AG04450 (cell line): ENCODE results near the gene CEBPG. TPM values are rescaled to one million over a fixed set of nuclear protein-coding genes. Genes with fewer than 3 reads are reported as not detected.

Experiments used
- CTCF ChIA-PET: fragments of 300-600, 350-600 bp; formaldehyde crosslinking; extraction: SDS; loops from one replicate; lab custom pipeline; 2022; ENCODE audit warnings: antibody characterized with exemption, inconsistent platforms; lab: Charles Lee
- POLR2A ChIA-PET: fragments of 350-600 bp; formaldehyde crosslinking; extraction: SDS; loops from one replicate; lab custom pipeline; 2021; ENCODE audit warnings: antibody characterized with exemption, inconsistent platforms; lab: Yijun Ruan, JAX
- DNase-seq: peaks from one replicate; pipeline ENCODE4 v3.0.0-alpha.2; 2011; ENCODE audit warnings: low read depth, low spot score
- H3K27ac ChIP-seq: one replicate; pipeline ENCODE4 v1.5.1; 2012; ENCODE audit warnings: low read depth, low read length, control low read depth
- H3K27me3 ChIP-seq: one replicate; pipeline ENCODE4 v1.6.0; 2012; ENCODE audit warnings: low read length; ENCODE audit not compliant: control insufficient read depth, insufficient read depth
- H3K4me3 ChIP-seq: 2 replicates; pipeline ENCODE4 v1.5.1; 2011; ENCODE audit warnings: mild to moderate bottlenecking, low read depth, low read length, control low read depth
- H3K9me3 ChIP-seq: 2 replicates; pipeline ENCODE4 v1.5.1; 2012; ENCODE audit warnings: low read length; ENCODE audit not compliant: control insufficient read depth, insufficient read depth
- polyA plus RNA-seq: library from polyadenylated mRNA; depleted of rRNA; stranded (reverse); fragments of >200 nt; gene quantifications from 2 replicates; pipeline ENCODE4 v1.2.3, GENCODE V29; 2011
- TF ChIP-seq, protein P1 (sequence below): IDR thresholded peaks from 2 replicates; pipeline ENCODE4 v1.5.1; 2011; ENCODE audit warnings: low read depth, low read length, control low read depth, inconsistent platforms

The CEBPG gene
- polyA plus RNA-seq, 1 experiment: 31.6 TPM

DNA sequence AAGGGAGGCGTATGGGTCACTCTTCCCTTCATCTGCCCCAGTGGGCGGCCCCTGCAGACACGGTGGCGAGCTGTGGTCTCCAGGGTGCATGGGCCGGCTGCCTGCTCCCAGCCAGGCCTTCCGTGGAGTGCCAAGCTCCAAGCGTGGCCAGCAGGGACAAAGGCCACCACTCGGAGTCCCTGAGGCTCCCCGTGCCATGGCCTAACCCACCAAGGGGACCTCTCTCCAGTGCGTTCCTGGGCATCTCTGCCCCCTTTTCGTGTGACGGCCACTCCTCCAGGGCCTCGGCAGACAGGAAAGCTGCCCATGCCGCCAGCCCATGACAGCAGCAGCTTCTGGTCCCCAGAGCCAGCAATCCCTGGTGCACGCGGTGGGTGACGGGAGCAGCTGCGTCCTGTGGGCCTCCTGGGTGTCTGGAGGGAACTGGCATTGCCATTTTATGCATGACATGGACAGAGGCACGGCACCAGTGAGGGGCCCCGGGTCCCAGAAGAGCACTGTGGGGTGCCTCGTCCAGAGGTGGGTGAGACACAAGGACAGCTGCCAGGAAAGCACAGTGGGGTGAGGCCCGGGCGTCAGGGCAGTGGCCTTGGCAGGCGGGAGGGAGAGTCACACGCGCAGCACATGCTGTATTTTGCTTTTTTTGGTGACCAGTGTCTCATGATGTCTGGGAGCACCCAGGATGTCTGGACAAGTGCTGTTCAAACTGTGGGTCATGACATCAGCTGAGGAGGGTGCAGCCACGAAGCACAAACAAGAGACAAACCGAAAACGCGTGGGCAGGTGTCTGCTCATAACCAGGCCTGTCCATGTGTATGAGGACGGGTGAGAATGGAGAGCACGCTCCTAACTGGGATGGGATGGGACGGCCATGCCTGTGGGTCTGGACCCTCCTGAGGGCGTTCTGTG, 32.3 kb downstream of the CEBPG start:
- Histone ChIP-seq H3K4me3 (no peak overlapping the region), H3K27me3 (no peaks in the 10 kb centered on the region), H3K27ac (no peak overlapping the region), H3K9me3 (no peaks in the 10 kb centered on the region)
- no peak for DNase-seq
- ChIA-PET POLR2A (no interaction called here), CTCF (interaction anchor here (0.6 to 6.3 kb wide), 21 partner anchors 8 to 221 kb away, joined by 3 to 54 read pairs (median 4); no protein-coding TSS in a partner anchor)
- TF ChIP-seq, protein P1, sequence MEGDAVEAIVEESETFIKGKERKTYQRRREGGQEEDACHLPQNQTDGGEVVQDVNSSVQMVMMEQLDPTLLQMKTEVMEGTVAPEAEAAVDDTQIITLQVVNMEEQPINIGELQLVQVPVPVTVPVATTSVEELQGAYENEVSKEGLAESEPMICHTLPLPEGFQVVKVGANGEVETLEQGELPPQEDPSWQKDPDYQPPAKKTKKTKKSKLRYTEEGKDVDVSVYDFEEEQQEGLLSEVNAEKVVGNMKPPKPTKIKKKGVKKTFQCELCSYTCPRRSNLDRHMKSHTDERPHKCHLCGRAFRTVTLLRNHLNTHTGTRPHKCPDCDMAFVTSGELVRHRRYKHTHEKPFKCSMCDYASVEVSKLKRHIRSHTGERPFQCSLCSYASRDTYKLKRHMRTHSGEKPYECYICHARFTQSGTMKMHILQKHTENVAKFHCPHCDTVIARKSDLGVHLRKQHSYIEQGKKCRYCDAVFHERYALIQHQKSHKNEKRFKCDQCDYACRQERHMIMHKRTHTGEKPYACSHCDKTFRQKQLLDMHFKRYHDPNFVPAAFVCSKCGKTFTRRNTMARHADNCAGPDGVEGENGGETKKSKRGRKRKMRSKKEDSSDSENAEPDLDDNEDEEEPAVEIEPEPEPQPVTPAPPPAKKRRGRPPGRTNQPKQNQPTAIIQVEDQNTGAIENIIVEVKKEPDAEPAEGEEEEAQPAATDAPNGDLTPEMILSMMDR: no peak

DNA sequence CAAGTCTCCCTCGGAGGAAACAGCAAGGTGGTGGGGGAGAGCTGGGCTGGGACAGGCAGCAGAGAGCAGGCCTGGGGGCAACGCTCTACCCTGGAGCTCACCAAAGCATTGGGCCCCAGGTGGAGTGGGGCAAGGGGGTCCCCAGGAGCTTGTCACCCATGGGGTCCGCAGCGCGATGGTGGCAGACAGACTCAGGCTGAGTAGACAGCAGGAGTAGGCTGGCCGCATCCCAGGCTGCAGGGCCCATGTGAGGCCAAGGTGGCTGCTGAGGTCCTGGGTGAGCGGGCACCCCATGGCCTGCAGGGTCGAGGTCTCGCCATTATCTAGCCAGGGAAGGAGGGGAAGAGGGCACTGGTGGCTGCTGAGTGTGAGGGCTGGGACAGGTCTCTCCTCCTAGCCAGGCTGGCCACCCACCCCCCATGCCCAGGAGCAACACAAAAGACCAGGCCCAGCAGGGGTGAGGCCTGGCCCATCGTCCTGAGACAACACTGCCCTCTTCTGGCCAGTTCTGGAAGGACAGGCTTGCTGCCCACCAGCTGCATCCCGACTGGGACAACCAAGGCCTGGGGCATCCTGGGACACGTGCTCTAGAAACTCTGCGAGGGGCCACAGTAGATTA, 33.1 kb downstream of the CEBPG start:
- Histone ChIP-seq H3K4me3 (no peak overlapping the region), H3K9me3 (no peaks in the 10 kb centered on the region), H3K27ac (no peak overlapping the region), H3K27me3 (no peaks in the 10 kb centered on the region)
- no peak for DNase-seq
- POLR2A ChIA-PET: no interaction called here
- CTCF ChIA-PET: interaction anchor here (0.6 to 6.3 kb wide), 24 partner anchors 9 to 281 kb away, joined by 3 to 54 read pairs (median 4); no protein-coding TSS in a partner anchor
- TF ChIP-seq, protein P1: peak; percentile 88

DNA sequence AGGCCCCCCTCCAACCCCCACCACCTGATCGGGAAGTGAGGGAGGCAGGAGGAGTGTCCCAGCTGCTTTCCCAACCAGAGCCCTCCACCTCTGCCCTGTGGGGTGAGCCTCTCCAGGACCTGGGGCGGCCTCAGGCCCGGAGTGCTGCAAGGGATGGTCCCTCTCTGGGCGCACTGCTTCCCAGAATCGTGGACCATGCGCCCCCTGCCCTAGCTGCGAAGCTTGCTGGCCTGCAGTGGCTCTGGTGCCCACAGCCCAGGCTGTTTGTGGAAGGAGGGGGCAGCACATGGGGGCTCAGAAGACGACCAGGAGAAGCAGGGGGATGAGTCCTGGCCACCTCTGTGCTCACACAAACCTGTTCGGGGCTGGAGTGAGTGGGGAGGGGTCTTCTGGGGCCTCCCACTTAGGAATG, 33.6 kb downstream of the CEBPG start:
- no peak for DNase-seq
- CTCF ChIA-PET: interaction anchor here (0.7 to 6.3 kb wide), 19 partner anchors 9 to 282 kb away, joined by 3 to 54 read pairs (median 4); no protein-coding TSS in a partner anchor
- Histone ChIP-seq H3K27me3 (no peaks in the 10 kb centered on the region), H3K9me3 (no peaks in the 10 kb centered on the region), H3K27ac (no peak overlapping the region), H3K4me3 (no peak overlapping the region)
- TF ChIP-seq, protein P1: no peak
- POLR2A ChIA-PET: no interaction called here

DNA sequence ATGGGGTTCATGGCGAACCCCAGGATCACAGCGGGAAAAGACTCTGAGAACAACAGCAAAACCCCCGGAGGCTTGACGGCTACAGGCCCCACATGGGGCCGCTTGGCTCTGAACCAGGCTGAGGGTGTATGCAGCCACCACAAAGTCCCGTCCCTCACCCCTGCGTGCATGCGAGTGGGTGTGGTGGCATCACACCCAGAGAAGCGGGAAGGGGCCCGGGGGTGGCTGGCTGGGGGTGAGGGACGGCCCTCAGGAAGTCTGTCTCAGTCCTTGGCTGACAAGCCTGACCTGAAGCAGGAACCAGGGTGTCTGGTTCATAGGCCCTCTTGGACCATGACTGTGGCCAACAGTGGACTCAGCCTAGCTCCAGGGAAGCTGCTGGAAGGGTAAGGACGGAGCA, 34.2 kb downstream of the CEBPG start:
- POLR2A ChIA-PET: no interaction called here
- CTCF ChIA-PET: interaction anchor here (0.5 to 6.3 kb wide), 6 partner anchors 10 to 231 kb away, joined by 3 to 45 read pairs (median 4); no protein-coding TSS in a partner anchor
- no peak overlapping the region for H3K4me3 ChIP-seq
- no peak overlapping the region for H3K27ac ChIP-seq
- DNase-seq: no peak
- H3K27me3 ChIP-seq: no peaks in the 10 kb centered on the region
- TF ChIP-seq, protein P1: no peak
- H3K9me3 ChIP-seq: no peaks in the 10 kb centered on the region

DNA sequence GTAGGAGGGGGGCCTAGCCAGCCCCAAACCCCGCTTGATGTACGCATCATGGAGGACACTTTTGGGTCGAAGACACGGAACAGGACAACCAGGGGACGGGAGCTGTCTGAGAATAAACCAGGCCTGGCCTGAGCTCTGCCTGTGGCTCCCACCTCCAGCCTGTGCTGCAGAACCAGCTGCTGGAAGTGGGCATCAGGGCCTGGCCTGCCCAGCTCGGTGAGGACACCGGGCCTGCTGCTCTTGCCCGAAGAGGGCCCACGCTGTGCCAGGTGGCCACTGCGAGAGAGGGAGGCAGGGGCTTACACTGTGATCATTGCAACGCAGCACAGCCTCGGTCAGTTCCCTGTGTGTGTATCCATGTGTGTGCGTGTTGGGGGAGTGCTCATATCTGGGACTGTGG, 34.6 kb downstream of the CEBPG start:
- Histone ChIP-seq H3K9me3 (no peaks in the 10 kb centered on the region), H3K4me3 (no peak overlapping the region), H3K27ac (no peak overlapping the region), H3K27me3 (no peaks in the 10 kb centered on the region)
- DNase-seq: no peak
- ChIA-PET CTCF (interaction anchor here (0.5 to 6.3 kb wide), 8 partner anchors 26 to 714 kb away, joined by 3 to 45 read pairs (median 4); no protein-coding TSS in a partner anchor), POLR2A (no interaction called here)
- TF ChIP-seq, protein P1: no peak
